Caco-2 (cell line): ENCODE results near the gene DPM2. TPM values are rescaled to one million over a fixed set of nuclear protein-coding genes. Genes with fewer than 3 reads are reported as not detected.

ENCODE experiments used
- BruUV-seq: library from RNA; stranded (reverse); fragments of 400-500 nt; replicated peaks from 2 replicates; lab custom pipeline; 2021; lab: Mats Ljungman, UMichigan
- CTCF ChIA-PET: fragments of 300-600 bp; sonication (Branson Sonifier 250); formaldehyde crosslinking; loops from one replicate; lab custom pipeline; 2022; ENCODE audit warnings: antibody characterized with exemption; lab: Charles Lee
- POLR2A ChIA-PET: fragments of 300-600 bp; sonication (Branson Sonifier 250); formaldehyde crosslinking; loops from one replicate; lab custom pipeline; 2022; ENCODE audit warnings: antibody characterized with exemption; lab: Charles Lee
- DNase-seq, 2 experiments: peaks; one replicate each; pipeline versions ENCODE4 v3.0.0 to v3.0.0-alpha.2; 2020 to 2022
- H3K27me3 ChIP-seq: replicated peaks from 2 replicates; pipeline ENCODE4 v1.6.0; 2011; ENCODE audit warnings: low read length; ENCODE audit not compliant: control insufficient read depth, insufficient read depth
- H3K36me3 ChIP-seq: 2 replicates; pipeline ENCODE4 v1.5.1; 2011; ENCODE audit warnings: low read length; ENCODE audit not compliant: control insufficient read depth, insufficient read depth
- H3K4me1 ChIP-seq: fragments of 250-450 bp; sonication (Bioruptor Pico); 2 replicates; pipeline ENCODE4 v1.5.1; 2020; ENCODE audit warnings: mild to moderate bottlenecking
- H3K4me3 ChIP-seq: 2 replicates; pipeline ENCODE4 v1.5.1; 2011; ENCODE audit warnings: low read depth, mild to moderate bottlenecking, control low read depth, low read length
- H3K9me3 ChIP-seq: fragments of 250-450 bp; sonication (Bioruptor Pico); 2 replicates; pipeline ENCODE4 v1.5.1; 2020; ENCODE audit warnings: mild to moderate bottlenecking, moderate library complexity
- H3K27ac Mint-ChIP-seq: one replicate; pipeline ENCODE4 v1.8.0; 2022; ENCODE audit warnings: mixed read lengths; ENCODE audit not compliant: unreplicated experiment
- H3K27me3 Mint-ChIP-seq: one replicate; pipeline ENCODE4 v1.8.0; 2022; ENCODE audit warnings: mixed read lengths; ENCODE audit not compliant: insufficient read depth, unreplicated experiment
- H3K36me3 Mint-ChIP-seq: one replicate; pipeline ENCODE4 v1.8.0; 2022; ENCODE audit warnings: mild to moderate bottlenecking, mixed read lengths; ENCODE audit not compliant: insufficient read depth, unreplicated experiment
- H3K4me1 Mint-ChIP-seq: one replicate; pipeline ENCODE4 v1.8.0; 2022; ENCODE audit warnings: low read depth, mixed read lengths; ENCODE audit not compliant: unreplicated experiment
- H3K4me3 Mint-ChIP-seq: one replicate; pipeline ENCODE4 v1.8.0; 2022; ENCODE audit warnings: mild to moderate bottlenecking, moderate library complexity, mixed read lengths; ENCODE audit not compliant: unreplicated experiment
- H3K9me3 Mint-ChIP-seq: one replicate; pipeline ENCODE4 v1.8.0; 2022; ENCODE audit warnings: mixed read lengths; ENCODE audit not compliant: unreplicated experiment
- intact Hi-C: fragments of 100-400 bp; cut with micrococcal nuclease; formaldehyde crosslinking; loops from one replicate; pipeline ENCODE4 v1.10.0; 2022; ENCODE audit not compliant: unreplicated experiment
- total RNA-seq: library from RNA; stranded (reverse); gene quantifications from 2 replicates; pipeline ENCODE4 v1.2.3, GENCODE V29; 2022
- TF ChIP-seq, protein P1 (sequence below), 2 experiments: fragments of 200-600 bp in 1 of 2; IDR thresholded peaks; 1 replicate in 1 of 2; 2 replicates in 1 of 2; pipeline versions ENCODE4 v1.5.1 to v1.8.0; 2011 to 2022; ENCODE audit warnings: antibody characterized with exemption in 1 of 2, control low read depth in 1 of 2, inconsistent platforms in 1 of 2, low read depth in 1 of 2, low read length in 1 of 2, mild to moderate bottlenecking in 1 of 2, moderate library complexity in 1 of 2; ENCODE audit not compliant: insufficient read depth in 1 of 2, severe bottlenecking in 1 of 2, unreplicated experiment in 1 of 2

Gene DPM2
- total RNA-seq, 1 experiment from 2014 or later, result 38.7 TPM

GRCh38 chr9:127923046-127923445 lies 14.6 kb downstream of the DPM2 start:
- Mint-ChIP-seq H3K27ac (no peak overlapping the region), H3K27me3 (peaks cover 8% of the 10 kb centered on the region), H3K4me3 (no peak overlapping the region), H3K36me3 (peaks cover 6% of the 10 kb centered on the region), H3K4me1 (peaks cover 7% of the 10 kb centered on the region), H3K9me3 (no peaks in the 10 kb centered on the region)
- BruUV-seq, result no TSS peak
- Histone ChIP-seq H3K27me3 (no peaks in the 10 kb centered on the region), H3K9me3 (no peaks in the 10 kb centered on the region), H3K36me3 (no peaks in the 10 kb centered on the region), H3K4me3 (no peak overlapping the region), H3K4me1 (peaks cover 10% of the 10 kb centered on the region)
- no peak for DNase-seq
- CTCF ChIA-PET, result interaction anchor here (0.7 to 1.4 kb wide), 3 partner anchors 12 to 217 kb away, joined by 3 to 7 read pairs (median 4); no protein-coding TSS in a partner anchor
- POLR2A ChIA-PET, result interaction anchor here (0.9 kb wide), 1 partner anchor 188 kb away, joined by 13 read pairs; the partner anchor contains the start of gene TOR2A
- intact Hi-C loops, result no loop called here
- TF ChIP-seq, protein P1, sequence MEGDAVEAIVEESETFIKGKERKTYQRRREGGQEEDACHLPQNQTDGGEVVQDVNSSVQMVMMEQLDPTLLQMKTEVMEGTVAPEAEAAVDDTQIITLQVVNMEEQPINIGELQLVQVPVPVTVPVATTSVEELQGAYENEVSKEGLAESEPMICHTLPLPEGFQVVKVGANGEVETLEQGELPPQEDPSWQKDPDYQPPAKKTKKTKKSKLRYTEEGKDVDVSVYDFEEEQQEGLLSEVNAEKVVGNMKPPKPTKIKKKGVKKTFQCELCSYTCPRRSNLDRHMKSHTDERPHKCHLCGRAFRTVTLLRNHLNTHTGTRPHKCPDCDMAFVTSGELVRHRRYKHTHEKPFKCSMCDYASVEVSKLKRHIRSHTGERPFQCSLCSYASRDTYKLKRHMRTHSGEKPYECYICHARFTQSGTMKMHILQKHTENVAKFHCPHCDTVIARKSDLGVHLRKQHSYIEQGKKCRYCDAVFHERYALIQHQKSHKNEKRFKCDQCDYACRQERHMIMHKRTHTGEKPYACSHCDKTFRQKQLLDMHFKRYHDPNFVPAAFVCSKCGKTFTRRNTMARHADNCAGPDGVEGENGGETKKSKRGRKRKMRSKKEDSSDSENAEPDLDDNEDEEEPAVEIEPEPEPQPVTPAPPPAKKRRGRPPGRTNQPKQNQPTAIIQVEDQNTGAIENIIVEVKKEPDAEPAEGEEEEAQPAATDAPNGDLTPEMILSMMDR (IDR thresholded peaks at IDR 0.05; ENCODE audit: insufficient read depth in 1 of 2, low read depth in 1 of 2, low read length in 1 of 2, severe bottlenecking in 1 of 2, unreplicated experiment in 1 of 2), result no peak

DNA sequence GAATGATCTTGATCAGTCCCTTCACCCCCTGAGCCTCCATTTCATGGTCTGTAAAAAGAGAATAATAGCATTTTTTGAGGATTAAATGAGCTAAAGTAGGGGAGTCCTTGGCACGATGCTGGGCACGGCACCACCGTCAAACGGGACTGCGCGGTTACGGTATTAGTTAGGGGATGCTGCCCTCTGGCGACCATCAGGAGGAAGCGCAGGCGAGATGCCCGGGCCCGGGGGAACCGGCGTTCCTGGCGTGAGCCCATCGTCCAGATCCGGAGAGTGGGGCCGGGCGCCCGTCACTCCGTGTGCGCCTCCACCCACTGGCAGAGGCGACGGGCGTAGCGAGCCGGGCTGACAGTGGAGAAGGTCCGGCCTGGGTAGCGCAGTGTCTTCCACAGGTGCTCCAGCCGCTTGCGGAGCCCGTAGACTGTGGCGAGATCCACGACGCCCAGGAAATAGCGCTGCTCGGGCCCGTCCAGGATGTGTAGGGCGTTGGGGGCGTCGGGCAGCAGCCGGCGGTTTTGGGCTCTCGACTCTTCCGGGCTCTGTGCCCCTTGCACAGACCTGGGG lies 16.0 kb downstream of the DPM2 start:
- Mint-ChIP-seq H3K36me3 (peaks cover 6% of the 10 kb centered on the region), H3K4me3 (no peak overlapping the region), H3K27me3 (peaks cover 8% of the 10 kb centered on the region), H3K27ac (no peak overlapping the region), H3K4me1 (peaks cover 7% of the 10 kb centered on the region), H3K9me3 (no peaks in the 10 kb centered on the region)
- H3K27me3 ChIP-seq, result no peaks in the 10 kb centered on the region
- BruUV-seq, result no TSS peak
- peak in 1 of 2 experiments; percentile 79 for DNase-seq
- H3K4me1 ChIP-seq, result peaks cover 10% of the 10 kb centered on the region
- ChIA-PET POLR2A (no interaction called here), CTCF (interaction anchor here (0.7 to 1.7 kb wide), 5 partner anchors 9 to 187 kb away, joined by 3 to 9 read pairs (median 3); partner anchors contain the start of genes PIP5KL1 and TOR2A)
- no peaks in the 10 kb centered on the region for H3K9me3 ChIP-seq
- TF ChIP-seq, protein P1 (IDR thresholded peaks at IDR 0.05; ENCODE audit: insufficient read depth in 1 of 2, low read depth in 1 of 2, low read length in 1 of 2, severe bottlenecking in 1 of 2, unreplicated experiment in 1 of 2), result peak; percentile 85 to 97
- H3K36me3 ChIP-seq, result no peaks in the 10 kb centered on the region
- H3K4me3 ChIP-seq, result peak overlapping the region; percentile 18; the same call in 1 of the 2 replicates
- intact Hi-C loops, result loop anchor here (1.0 kb wide), 2 partner anchors 331 to 417 kb away; no protein-coding TSS in a partner anchor

- Mint-ChIP-seq H3K27me3 (peaks cover 8% of the 10 kb centered on the region), H3K4me1 (peaks cover 7% of the 10 kb centered on the region), H3K9me3 (no peaks in the 10 kb centered on the region), H3K4me3 (no peak overlapping the region), H3K36me3 (peaks cover 6% of the 10 kb centered on the region), H3K27ac (no peak overlapping the region)
- TF ChIP-seq, protein P1 (IDR thresholded peaks at IDR 0.05; ENCODE audit: insufficient read depth in 1 of 2, low read depth in 1 of 2, low read length in 1 of 2, severe bottlenecking in 1 of 2, unreplicated experiment in 1 of 2), result no peak
- H3K9me3 ChIP-seq, result no peaks in the 10 kb centered on the region
- ChIA-PET CTCF (interaction anchor here (0.7 to 1.7 kb wide), 5 partner anchors 8 to 186 kb away, joined by 3 to 9 read pairs (median 3); partner anchors contain the start of genes PIP5KL1 and TOR2A), POLR2A (no interaction called here)
- no TSS peak for BruUV-seq
- H3K36me3 ChIP-seq, result no peaks in the 10 kb centered on the region
- peaks cover 18% of the 10 kb centered on the region for H3K4me1 ChIP-seq
- intact Hi-C loops, result loop anchor here (1.0 kb wide), 2 partner anchors 330 to 416 kb away; no protein-coding TSS in a partner anchor
- H3K4me3 ChIP-seq, result no peak overlapping the region
- no peak for DNase-seq
- H3K27me3 ChIP-seq, result no peaks in the 10 kb centered on the region
Measured at GRCh38 chr9:127920794-127921193, 16.9 kb downstream of the DPM2 start.
